Dedifferentiated amniotic fluid mesenchymal stem cell (primary cell): Measurements from ENCODE around the gene COX4I2.
A peak's percentile ranks its signal among the peaks of the same experiment; 100 is the strongest.

Source experiments
- DNase-seq: peaks from one replicate; pipeline ENCODE4 v3.0.0-alpha.2; 2016; ENCODE audit errors: extremely low spot score

Gene COX4I2

GRCh38 chr20:31677553-31678260, 40.0 kb downstream of the COX4I2 start:
- no peak for DNase-seq

GRCh38 chr20:31678389-31679356, 41.0 kb downstream of the COX4I2 start:
- DNase-seq, result peak; percentile 18

GRCh38 chr20:31679357-31680285, 41.9 kb downstream of the COX4I2 start:
- DNase-seq, result no peak

- DNase-seq, result no peak
These were observed 42.8 kb downstream of the COX4I2 start for GRCh38 chr20:31680286-31681127.

GRCh38 chr20:31681128-31681727, 43.5 kb downstream of the COX4I2 start:
- no peak for DNase-seq

GRCh38 chr20:31681769-31682168, 44.1 kb downstream of the COX4I2 start:
- no peak for DNase-seq

GRCh38 chr20:31682352-31682751, 44.6 kb downstream of the COX4I2 start:
- no peak for DNase-seq

GRCh38 chr20:31682927-31683326, 45.2 kb downstream of the COX4I2 start:
- DNase-seq, result no peak

GRCh38 chr20:31684153-31685015, 46.7 kb downstream of the COX4I2 start:
- no peak for DNase-seq

- DNase-seq, result no peak
These were observed 48.3 kb downstream of the COX4I2 start for GRCh38 chr20:31685853-31686643.

- no peak for DNase-seq
These were observed 50.1 kb downstream of the COX4I2 start for GRCh38 chr20:31687777-31688176.

- DNase-seq, result no peak
These were observed 51.4 kb downstream of the COX4I2 start for GRCh38 chr20:31689141-31689540.

GRCh38 chr20:31690124-31690666, 52.5 kb downstream of the COX4I2 start:
- DNase-seq, result no peak

- DNase-seq, result no peak
These were observed 54.0 kb downstream of the COX4I2 start for GRCh38 chr20:31691646-31692275.

GRCh38 chr20:31693402-31693801, 55.7 kb downstream of the COX4I2 start:
- no peak for DNase-seq

- DNase-seq, result no peak
These were observed 56.4 kb downstream of the COX4I2 start for GRCh38 chr20:31693987-31694661.
